SK-N-SH (cell line): ENCODE results near the gene ACVR1B. TPM values are rescaled to one million over a fixed set of nuclear protein-coding genes. Genes with fewer than 3 reads are reported as not detected.

ENCODE experiments used
- CTCF ChIA-PET: fragments of 300-600, 350-600 bp; formaldehyde crosslinking; extraction: SDS; loops from one replicate; lab custom pipeline; 2021; lab: Yijun Ruan, JAX
- POLR2A ChIA-PET: fragments of 350-600 bp; sonication (Branson Sonifier 250); formaldehyde crosslinking; extraction: SDS; loops from one replicate; lab custom pipeline; 2020; ENCODE audit warnings: antibody characterized with exemption, inconsistent platforms; lab: Yijun Ruan, JAX
- DNase-seq: peaks from one replicate; pipeline ENCODE4 v3.0.0; 2012
- H2AFZ ChIP-seq: fragments of 200-600 bp; sonication (generic); 2 replicates; pipeline ENCODE4 v1.8.1; 2016; ENCODE audit warnings: antibody characterized with exemption, mild to moderate bottlenecking, low read depth
- H3F3A ChIP-seq: fragments of 200-600 bp; sonication (generic); replicated peaks from 2 replicates; pipeline ENCODE3; 2016; ENCODE audit warnings: antibody characterized with exemption, mild to moderate bottlenecking; ENCODE audit not compliant: insufficient read depth
- H3K27ac ChIP-seq, 2 experiments: fragments of 200-500 bp in 1 of 2; fragments of 200-600 bp in 1 of 2; sonication (Bioruptor generic) in 1 of 2; sonication (generic), shearing (Covaris generic) in 1 of 2; 2 replicates each; pipeline versions ENCODE4 v1.5.1 to v1.6.1; 2014 to 2016; ENCODE audit warnings: low read depth in 2 of 2, inconsistent platforms in 1 of 2, low read length in 1 of 2, mild to moderate bottlenecking in 1 of 2, mixed read lengths in 1 of 2
- H3K27me3 ChIP-seq: fragments of 200-600 bp; sonication (generic), shearing (Covaris generic); 2 replicates; pipeline ENCODE4 v1.6.1; 2016; ENCODE audit warnings: mixed run types; ENCODE audit not compliant: insufficient read depth
- H3K36me3 ChIP-seq, 2 experiments: fragments of 200-500 bp in 1 of 2; fragments of 200-600 bp in 1 of 2; sonication (Bioruptor generic) in 1 of 2; sonication (generic) in 1 of 2; replicated peaks in 1 of 2; 2 replicates each; pipeline versions ENCODE3 to v1.5.1; 2014 to 2016; ENCODE audit warnings: low read length in 1 of 2, mild to moderate bottlenecking in 1 of 2; ENCODE audit not compliant: insufficient read depth in 2 of 2, control insufficient read depth in 1 of 2
- H3K4me1 ChIP-seq, 2 experiments: fragments of 200-500 bp in 1 of 2; fragments of 200-600 bp in 1 of 2; sonication (Bioruptor generic) in 1 of 2; sonication (generic), shearing (Covaris generic) in 1 of 2; 2 replicates each; pipeline versions ENCODE4 v1.5.1 to v1.6.1; 2014 to 2016; ENCODE audit warnings: low read depth in 1 of 2, low read length in 1 of 2, mixed run types in 1 of 2; ENCODE audit not compliant: insufficient read depth in 2 of 2, control insufficient read depth in 1 of 2
- H3K4me2 ChIP-seq: fragments of 200-600 bp; sonication (generic), shearing (Covaris generic); 2 replicates; pipeline ENCODE4 v1.6.1; 2017; ENCODE audit warnings: mixed run types
- H3K4me3 ChIP-seq, 2 experiments: fragments of 200-500 bp in 1 of 2; fragments of 200-600 bp in 1 of 2; sonication (Bioruptor generic) in 1 of 2; sonication (generic), shearing (Covaris generic) in 1 of 2; 2 replicates each; pipeline versions ENCODE4 v1.5.1 to v1.8.1; 2014 to 2016; ENCODE audit warnings: low read depth in 2 of 2, inconsistent platforms in 1 of 2, low read length in 1 of 2, mild to moderate bottlenecking in 1 of 2, mixed read lengths in 1 of 2, moderate library complexity in 1 of 2
- H3K79me2 ChIP-seq: fragments of 200-600 bp; sonication (generic); 2 replicates; pipeline ENCODE4 v1.8.1; 2017; ENCODE audit warnings: mild to moderate bottlenecking; ENCODE audit not compliant: insufficient read depth
- H3K9ac ChIP-seq: fragments of 200-600 bp; sonication (generic); 2 replicates; pipeline ENCODE4 v1.6.1; 2017; ENCODE audit warnings: mixed run types
- H3K9me2 ChIP-seq: fragments of 200-600 bp; sonication (generic); 2 replicates; pipeline ENCODE4 v1.6.1; 2017; ENCODE audit warnings: mixed run types
- H3K9me3 ChIP-seq: fragments of 200-600 bp; sonication (generic); 2 replicates; pipeline ENCODE4 v1.6.1; 2017; ENCODE audit warnings: mixed run types, mild to moderate bottlenecking, moderate library complexity
- H4K20me1 ChIP-seq: fragments of 200-600 bp; sonication (generic); 2 replicates; pipeline ENCODE4 v1.6.1; 2017; ENCODE audit warnings: mild to moderate bottlenecking, mixed run types; ENCODE audit not compliant: insufficient read depth
- EZH2phosphoT487 ChIP-seq: fragments of 200-600 bp; sonication (generic); IDR thresholded peaks from 2 replicates; pipeline ENCODE4 v1.6.1; 2017; ENCODE audit warnings: low read depth, mixed run types, mild to moderate bottlenecking, antibody characterized with exemption, moderate library complexity, borderline replicate concordance
- GABPA ChIP-seq: IDR thresholded peaks from 2 replicates; pipeline ENCODE4 v1.4.0; 2012; ENCODE audit warnings: low read depth, mild to moderate bottlenecking
- IRF3 ChIP-seq: fragments of 150-350 bp; IDR thresholded peaks from 2 replicates; pipeline ENCODE4 v1.6.1; 2016; ENCODE audit warnings: mild to moderate bottlenecking, low read depth, low read length
- MXI1 ChIP-seq: IDR thresholded peaks from 2 replicates; pipeline ENCODE4 v1.6.1; 2012; ENCODE audit warnings: mild to moderate bottlenecking, low read depth, low read length, improper control_type of control experiment
- NFIC ChIP-seq: IDR thresholded peaks from 2 replicates; pipeline ENCODE4 v1.4.0; 2012; ENCODE audit warnings: borderline replicate concordance
- NRF1 ChIP-seq: IDR thresholded peaks from 2 replicates; pipeline ENCODE4 v1.6.1; 2012; ENCODE audit warnings: low read depth, mild to moderate bottlenecking, low read length
- POLR2AphosphoS5 ChIP-seq: IDR thresholded peaks from 2 replicates; pipeline ENCODE4 v1.6.1; 2012; ENCODE audit warnings: low read depth, low read length
- REST ChIP-seq: IDR thresholded peaks from 2 replicates; pipeline ENCODE4 v1.6.1; 2012; ENCODE audit warnings: mild to moderate bottlenecking, low read depth, low read length, moderate library complexity
- RXRA ChIP-seq: IDR thresholded peaks from 2 replicates; pipeline ENCODE4 v1.4.0; 2012; ENCODE audit warnings: low read depth, mild to moderate bottlenecking, borderline replicate concordance
- TAF1 ChIP-seq: IDR thresholded peaks from 2 replicates; pipeline ENCODE4 v1.6.1; 2012; ENCODE audit warnings: low read depth, mild to moderate bottlenecking, low read length, moderate library complexity, borderline replicate concordance
- TEAD4 ChIP-seq: IDR thresholded peaks from 2 replicates; pipeline ENCODE4 v1.4.0; 2012; ENCODE audit warnings: mild to moderate bottlenecking, borderline replicate concordance; ENCODE audit not compliant: insufficient read depth
- USF1 ChIP-seq: IDR thresholded peaks from 2 replicates; pipeline ENCODE4 v1.4.0; 2012; ENCODE audit warnings: low read depth, borderline replicate concordance
- YY1 ChIP-seq: IDR thresholded peaks from 2 replicates; pipeline ENCODE4 v1.4.0; 2012; ENCODE audit warnings: low read depth, mild to moderate bottlenecking
- WGBS: methylation state at CpG from one replicate; pipeline ENCODE4 v1.1.6; 2017; ENCODE audit warnings: low lambda C conversion rate; 5-methylcytosine and 5-hydroxymethylcytosine counted together
- polyA plus RNA-seq, 3 experiments: library from polyadenylated mRNA; depleted of rRNA; stranded (reverse); fragments of >200 nt; gene quantifications; 2 replicates each; pipeline ENCODE4 v1.2.3, GENCODE V29; 2012
- TF ChIP-seq, protein P1 (sequence below): IDR thresholded peaks from 2 replicates; pipeline ENCODE4 v1.4.0; 2012; ENCODE audit warnings: low read depth, borderline replicate concordance
- TF ChIP-seq, protein P2 (sequence below): fragments of 200-600 bp; sonication (generic); IDR thresholded peaks from 2 replicates; pipeline ENCODE4 v1.6.1; 2017; ENCODE audit warnings: antibody characterized with exemption, mild to moderate bottlenecking, moderate library complexity

ACVR1B gene
- polyA plus RNA-seq, 1 of the 3 experiments (the other 2 are of a cell fraction) = 12.1 TPM

- TF ChIP-seq USF1 (no peak), NFIC (no peak), NRF1 (no peak), EZH2phosphoT487 (no peak), GABPA (no peak), REST (no peak), YY1 (no peak)
Measured at GRCh38 chr12:51959211-51959610, 7.7 kb downstream of the ACVR1B start (continued).

GRCh38 chr12:51959921-51960320 lies 8.4 kb downstream of the ACVR1B start:
- Histone ChIP-seq H4K20me1 (peaks cover 5% of the 10 kb centered on the region; the same call in 1 of the 2 replicates), H3K4me3 (no peak overlapping the region), H3K4me1 (peaks cover 0 to 13% of the 10 kb centered on the region in 2 experiments; a peak in 2 of 4 replicates), H3K27me3 (no peaks in the 10 kb centered on the region), H3K4me2 (no peak overlapping the region), H2AFZ (no peak overlapping the region), H3K79me2 (peaks cover 37% of the 10 kb centered on the region), H3K36me3 (peaks cover 0 to 7% of the 10 kb centered on the region in 2 experiments), H3K9me2 (no peaks in the 10 kb centered on the region), H3F3A (peaks cover 3% of the 10 kb centered on the region), H3K9ac (no peak overlapping the region), H3K9me3 (no peaks in the 10 kb centered on the region), H3K27ac (no peak overlapping the region)
- ChIA-PET CTCF (interaction anchor here (0.7 to 3.7 kb wide), 4 partner anchors 8 to 65 kb away, joined by 3 to 25 read pairs (median 4); no protein-coding TSS in a partner anchor), POLR2A (no interaction called here)
- DNase-seq = no peak
- WGBS = 100% methylated on average over 3 of the region's 4 CpGs
- TF ChIP-seq USF1 = no peak
- no peak for TF ChIP-seq POLR2AphosphoS5
- no peak for TF ChIP-seq TAF1
- TF ChIP-seq TEAD4 = no peak
- TF ChIP-seq, protein P1, sequence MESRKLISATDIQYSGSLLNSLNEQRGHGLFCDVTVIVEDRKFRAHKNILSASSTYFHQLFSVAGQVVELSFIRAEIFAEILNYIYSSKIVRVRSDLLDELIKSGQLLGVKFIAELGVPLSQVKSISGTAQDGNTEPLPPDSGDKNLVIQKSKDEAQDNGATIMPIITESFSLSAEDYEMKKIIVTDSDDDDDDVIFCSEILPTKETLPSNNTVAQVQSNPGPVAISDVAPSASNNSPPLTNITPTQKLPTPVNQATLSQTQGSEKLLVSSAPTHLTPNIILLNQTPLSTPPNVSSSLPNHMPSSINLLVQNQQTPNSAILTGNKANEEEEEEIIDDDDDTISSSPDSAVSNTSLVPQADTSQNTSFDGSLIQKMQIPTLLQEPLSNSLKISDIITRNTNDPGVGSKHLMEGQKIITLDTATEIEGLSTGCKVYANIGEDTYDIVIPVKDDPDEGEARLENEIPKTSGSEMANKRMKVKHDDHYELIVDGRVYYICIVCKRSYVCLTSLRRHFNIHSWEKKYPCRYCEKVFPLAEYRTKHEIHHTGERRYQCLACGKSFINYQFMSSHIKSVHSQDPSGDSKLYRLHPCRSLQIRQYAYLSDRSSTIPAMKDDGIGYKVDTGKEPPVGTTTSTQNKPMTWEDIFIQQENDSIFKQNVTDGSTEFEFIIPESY = no peak
- TF ChIP-seq MXI1 = no peak
- TF ChIP-seq RXRA = no peak
- no peak for TF ChIP-seq IRF3
- TF ChIP-seq, protein P2, sequence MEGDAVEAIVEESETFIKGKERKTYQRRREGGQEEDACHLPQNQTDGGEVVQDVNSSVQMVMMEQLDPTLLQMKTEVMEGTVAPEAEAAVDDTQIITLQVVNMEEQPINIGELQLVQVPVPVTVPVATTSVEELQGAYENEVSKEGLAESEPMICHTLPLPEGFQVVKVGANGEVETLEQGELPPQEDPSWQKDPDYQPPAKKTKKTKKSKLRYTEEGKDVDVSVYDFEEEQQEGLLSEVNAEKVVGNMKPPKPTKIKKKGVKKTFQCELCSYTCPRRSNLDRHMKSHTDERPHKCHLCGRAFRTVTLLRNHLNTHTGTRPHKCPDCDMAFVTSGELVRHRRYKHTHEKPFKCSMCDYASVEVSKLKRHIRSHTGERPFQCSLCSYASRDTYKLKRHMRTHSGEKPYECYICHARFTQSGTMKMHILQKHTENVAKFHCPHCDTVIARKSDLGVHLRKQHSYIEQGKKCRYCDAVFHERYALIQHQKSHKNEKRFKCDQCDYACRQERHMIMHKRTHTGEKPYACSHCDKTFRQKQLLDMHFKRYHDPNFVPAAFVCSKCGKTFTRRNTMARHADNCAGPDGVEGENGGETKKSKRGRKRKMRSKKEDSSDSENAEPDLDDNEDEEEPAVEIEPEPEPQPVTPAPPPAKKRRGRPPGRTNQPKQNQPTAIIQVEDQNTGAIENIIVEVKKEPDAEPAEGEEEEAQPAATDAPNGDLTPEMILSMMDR = no peak
